Testis (tissue), 3 donors: ENCODE data around the gene BOC. TPM values are rescaled to one million over a fixed set of nuclear protein-coding genes. Genes with fewer than 3 reads are reported as not detected.

Source experiments
- DNase-seq: peaks from one replicate; pipeline ENCODE4 v3.0.0-alpha.2; 2019
- H3K27ac ChIP-seq, 2 donors: fragments of 200-600 bp; sonication (generic); one replicate each; pipeline ENCODE4 v1.5.1; 2019
- H3K27me3 ChIP-seq: fragments of 200-600 bp; sonication (generic); one replicate; pipeline ENCODE4 v1.5.1; 2019
- H3K36me3 ChIP-seq: fragments of 200-600 bp; sonication (generic); one replicate; pipeline ENCODE4 v1.5.1; 2017; ENCODE audit warnings: low read depth; ENCODE audit errors: missing control alignments
- H3K4me1 ChIP-seq: fragments of 200-600 bp; sonication (generic); one replicate; pipeline ENCODE4 v1.5.1; 2019
- H3K4me3 ChIP-seq, 2 donors: fragments of 200-600 bp; sonication (generic); one replicate each; pipeline ENCODE4 v1.5.1; 2017 to 2019
- H3K9me3 ChIP-seq: fragments of 200-600 bp; sonication (generic); one replicate; pipeline ENCODE4 v1.5.1; 2017
- CTCF ChIP-seq, 3 experiments: fragments of 450-650 bp in 2 of 3; fragments of 200-600 bp in 1 of 3; sonication (generic) in 1 of 3; IDR thresholded peaks; one replicate each; pipeline ENCODE4 v1.5.1; 2016 to 2019; ENCODE audit warnings: antibody characterized with exemption in 3 of 3, mild to moderate bottlenecking in 2 of 3, moderate library complexity in 1 of 3
- POLR2A ChIP-seq: fragments of 450-650 bp; IDR thresholded peaks from one replicate; pipeline ENCODE4 v1.6.1; 2017; ENCODE audit warnings: antibody characterized with exemption, mild to moderate bottlenecking, moderate library complexity
- whole genome bisulfite sequencing, 2 donors: methylation state at CpG; one replicate each; pipeline ENCODE4 v1.1.5; 2018; 5-methylcytosine and 5-hydroxymethylcytosine counted together
- intact Hi-C: fragments of 100-400 bp; cut with DNase I; formaldehyde crosslinking; loops from one replicate; pipeline ENCODE4 v1.15.1; 2023; ENCODE audit warnings: low total_unique reads
- polyA plus RNA-seq: library from polyadenylated mRNA; stranded (reverse); fragments of 350-450 nt; fragmentation: Illumina TruSeq; extraction: RNeasy Lipid Tissue Mini Kit (QIAGEN cat#74804); gene quantifications from one replicate; pipeline ENCODE4 v1.2.3, GENCODE V29; 2014; ENCODE audit warnings: low read depth, low replicate concordance; ENCODE audit not compliant: insufficient read depth
- total RNA-seq, 2 donors: library from RNA; depleted of rRNA; stranded (reverse); fragments of >200 nt; gene quantifications; one replicate each; pipeline ENCODE4 v1.2.3, GENCODE V29; 2016

BOC gene
- total and polyA plus RNA-seq, 3 donors from 2014 or later = 24.5 to 33.6 (median 28.4) TPM

GRCh38 chr3:113226491-113226890, 15.1 kb downstream of the BOC start:
- 93 to 96% methylated on average over 3 of the region's 3 CpGs for WGBS, 2 donors
- intact Hi-C loops = no loop called here

GRCh38 chr3:113227146-113227545, 15.8 kb downstream of the BOC start:
- Histone ChIP-seq H3K36me3 (no peaks in the 10 kb centered on the region), H3K27ac (no peak overlapping the region), H3K9me3 (no peaks in the 10 kb centered on the region), H3K4me1 (peaks cover 6% of the 10 kb centered on the region), H3K27me3 (no peaks in the 10 kb centered on the region), H3K4me3 (no peak overlapping the region)
- TF ChIP-seq CTCF (IDR thresholded peaks at IDR 0.05) (no peak), POLR2A (no peak)
- no peak for DNase-seq
- intact Hi-C loops = no loop called here
- 87 to 100% methylated on average over 1 of the region's 1 CpG for WGBS, 2 donors

More at GRCh38 chr3:113226491-113226890, 15.1 kb downstream of the BOC start:
- Histone ChIP-seq H3K27ac (no peak overlapping the region), H3K4me1 (no peaks in the 10 kb centered on the region), H3K27me3 (no peaks in the 10 kb centered on the region), H3K4me3 (no peak overlapping the region), H3K36me3 (no peaks in the 10 kb centered on the region), H3K9me3 (no peaks in the 10 kb centered on the region)
- DNase-seq = no peak
- TF ChIP-seq POLR2A (no peak), CTCF (IDR thresholded peaks at IDR 0.05) (no peak)

- 56 to 77% methylated on average over 6 of the region's 6 CpGs for WGBS, 2 donors
- H3K27me3 ChIP-seq = no peaks in the 10 kb centered on the region
- no peak for DNase-seq
- no peaks in the 10 kb centered on the region for H3K36me3 ChIP-seq
- TF ChIP-seq CTCF (IDR thresholded peaks at IDR 0.05) (no peak), POLR2A (no peak)
- intact Hi-C loops = no loop called here
- no peaks in the 10 kb centered on the region for H3K9me3 ChIP-seq
- peaks cover 9% of the 10 kb centered on the region for H3K4me1 ChIP-seq
- H3K4me3 ChIP-seq = no peak overlapping the region
- H3K27ac ChIP-seq = no peak overlapping the region
These were observed 17.3 kb downstream of the BOC start for GRCh38 chr3:113228498-113229286.

- Histone ChIP-seq H3K36me3 (no peaks in the 10 kb centered on the region), H3K9me3 (no peaks in the 10 kb centered on the region), H3K27ac (no peak overlapping the region), H3K4me1 (peaks cover 9% of the 10 kb centered on the region), H3K27me3 (no peaks in the 10 kb centered on the region), H3K4me3 (no peak overlapping the region)
- WGBS, 2 donors = 86 to 93% methylated on average over 1 of the region's 1 CpG
- DNase-seq = no peak
- TF ChIP-seq CTCF (IDR thresholded peaks at IDR 0.05) = no peak
- no peak for TF ChIP-seq POLR2A
- intact Hi-C loops = no loop called here
These were observed 20.0 kb downstream of the BOC start for GRCh38 chr3:113231391-113231790.

- 32 to 33% methylated on average over 1 of the region's 1 CpG for WGBS, 2 donors
- Histone ChIP-seq H3K36me3 (no peaks in the 10 kb centered on the region), H3K27ac (no peak overlapping the region), H3K4me3 (no peak overlapping the region), H3K4me1 (peaks cover 9% of the 10 kb centered on the region), H3K27me3 (no peaks in the 10 kb centered on the region), H3K9me3 (no peaks in the 10 kb centered on the region)
- TF ChIP-seq CTCF (IDR thresholded peaks at IDR 0.05) (no peak), POLR2A (no peak)
- no peak for DNase-seq
- intact Hi-C loops = no loop called here
These were observed 20.5 kb downstream of the BOC start for GRCh38 chr3:113231827-113232253.
